Measurements from ENCODE around the gene TRAPPC6A. TPM values are rescaled to one million over a fixed set of nuclear protein-coding genes. Genes with fewer than 3 reads are reported as not detected.

Gene TRAPPC6A
- 13.7 TPM for total RNA-seq
- long read RNA-seq, partial matches to known transcripts: 0 of 6 reads
- long read RNA-seq, other reads (novel, unspliced or antisense): 1 of 6 reads

- intact Hi-C loops (cut with micrococcal nuclease): no loop called here
- ATAC-seq (no peak), DNase-seq (no peak)
Observed at GRCh38 chr19:45177817-45178261, at the start of gene TRAPPC6A. TRAPPC6A (minus strand) TSS chr19:45178237; CDS start chr19:45178218, 19 bp downstream.

DNA sequence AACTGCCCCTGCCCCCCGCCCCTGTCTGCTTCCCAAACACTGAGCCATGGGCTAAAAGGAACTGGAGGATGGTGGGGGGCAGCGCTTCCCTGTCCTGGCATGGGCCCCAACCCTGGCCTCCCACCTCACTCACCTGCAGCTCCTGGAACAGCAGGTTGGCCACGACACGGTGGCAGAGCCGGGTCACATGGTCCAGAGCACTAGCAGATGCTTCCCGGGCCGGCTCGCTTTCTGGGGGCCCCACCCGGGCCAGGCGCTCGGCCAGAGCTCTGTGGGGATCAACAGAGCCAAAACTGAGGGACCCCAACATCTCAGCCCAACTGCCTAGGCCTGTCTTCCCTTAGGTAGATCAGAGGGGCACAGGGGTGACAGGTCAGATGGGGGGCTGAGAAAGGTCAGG is 46.6 kb upstream of the TRAPPC6A start:
- intact Hi-C loops (cut with micrococcal nuclease): no loop called here
- no peak for ATAC-seq
- no peak for DNase-seq

DNA sequence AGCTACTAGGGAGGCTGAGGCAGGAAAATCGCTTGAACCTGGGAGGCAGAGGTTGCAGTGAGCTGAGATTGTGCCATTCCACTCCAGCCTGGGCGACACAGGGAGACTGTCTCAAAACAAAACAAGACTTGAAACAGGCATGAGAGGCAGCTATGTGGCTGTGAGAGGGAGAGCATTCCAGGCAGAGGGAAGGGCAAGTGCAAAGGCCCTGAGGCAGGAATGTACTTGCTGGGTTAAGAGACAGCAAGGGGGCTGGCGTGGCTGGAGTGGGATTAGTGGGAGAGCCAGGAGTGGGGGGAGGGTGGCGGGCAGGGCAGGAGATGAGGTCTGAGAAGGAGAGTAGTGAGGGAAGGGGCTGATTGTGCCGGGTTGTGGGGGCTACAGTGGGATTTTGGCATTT is 45.8 kb upstream of the TRAPPC6A start:
- intact Hi-C loops (cut with micrococcal nuclease): no loop called here
- DNase-seq: no peak
- ATAC-seq: no peak

GRCh38 chr19:45222724-45223123 is 44.7 kb upstream of the TRAPPC6A start:
- intact Hi-C loops (cut with micrococcal nuclease): no loop called here
- no peak for ATAC-seq
- no peak for DNase-seq

DNA sequence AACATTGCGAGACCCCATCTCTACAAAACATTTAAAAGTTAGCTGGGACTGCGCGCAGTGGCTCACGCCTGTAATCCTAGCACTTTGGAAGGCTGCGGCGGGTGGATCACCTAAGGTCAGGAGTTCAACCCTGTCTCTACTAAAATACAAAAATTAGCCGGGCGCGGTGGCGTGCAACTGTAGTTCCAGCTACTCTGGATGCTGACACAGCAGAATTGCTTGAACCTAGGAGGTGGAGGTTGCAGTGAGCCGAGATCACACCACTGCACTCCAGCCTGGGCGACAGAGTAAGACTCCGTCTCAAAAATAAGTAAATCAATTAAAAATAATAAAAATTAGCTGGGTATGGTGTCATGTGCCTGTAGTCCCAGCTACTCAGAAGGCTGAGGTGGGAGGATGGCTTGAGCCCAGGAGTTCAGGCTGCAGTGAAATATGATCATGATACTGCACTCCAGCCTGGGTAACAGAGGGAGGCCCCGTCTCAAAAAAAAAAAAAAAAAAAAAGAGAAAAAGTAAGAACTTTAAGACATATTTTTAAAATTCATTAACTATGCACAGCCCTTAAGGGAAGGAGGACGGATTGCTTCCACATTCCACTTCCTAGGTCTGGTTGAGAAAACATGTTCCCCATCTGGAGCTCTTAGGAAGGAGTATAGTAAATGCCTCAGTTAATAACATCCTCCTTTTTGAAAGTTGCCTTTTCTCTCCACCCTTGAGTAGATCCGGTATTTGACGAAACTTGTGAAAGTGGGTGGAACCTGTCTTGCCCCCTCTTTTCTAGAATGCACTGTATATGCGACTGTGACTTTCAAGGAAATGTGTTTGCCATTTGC is 41.1 kb upstream of the TRAPPC6A start:
- DNase-seq (no peak), ATAC-seq (no peak)
- intact Hi-C loops (cut with micrococcal nuclease): no loop called here

DNA sequence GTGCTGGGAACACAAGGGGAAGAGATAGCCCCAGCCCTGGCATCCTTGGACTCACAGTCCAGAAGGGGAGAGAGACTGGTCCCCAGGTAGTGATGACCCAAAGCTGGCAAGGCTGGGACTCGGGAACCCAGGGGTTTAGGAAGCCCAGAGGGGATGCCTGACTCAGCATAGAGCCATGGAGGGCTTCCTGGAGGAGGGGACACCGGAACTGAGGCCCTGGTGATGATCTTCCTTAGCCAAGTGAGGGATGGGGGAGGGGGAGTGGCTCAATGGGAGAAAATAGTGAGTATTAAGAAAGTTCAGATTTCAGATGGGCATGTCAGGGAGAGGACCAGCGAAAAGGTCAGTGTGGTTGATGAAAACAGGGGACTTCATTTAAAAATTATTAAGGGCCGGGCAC is 40.4 kb upstream of the TRAPPC6A start:
- ATAC-seq: no peak
- no peak for DNase-seq
- intact Hi-C loops (cut with micrococcal nuclease): no loop called here

- DNase-seq (no peak), ATAC-seq (no peak)
- intact Hi-C loops (cut with micrococcal nuclease): no loop called here
Observed at GRCh38 chr19:45217957-45218334, 39.9 kb upstream of the TRAPPC6A start.

DNA sequence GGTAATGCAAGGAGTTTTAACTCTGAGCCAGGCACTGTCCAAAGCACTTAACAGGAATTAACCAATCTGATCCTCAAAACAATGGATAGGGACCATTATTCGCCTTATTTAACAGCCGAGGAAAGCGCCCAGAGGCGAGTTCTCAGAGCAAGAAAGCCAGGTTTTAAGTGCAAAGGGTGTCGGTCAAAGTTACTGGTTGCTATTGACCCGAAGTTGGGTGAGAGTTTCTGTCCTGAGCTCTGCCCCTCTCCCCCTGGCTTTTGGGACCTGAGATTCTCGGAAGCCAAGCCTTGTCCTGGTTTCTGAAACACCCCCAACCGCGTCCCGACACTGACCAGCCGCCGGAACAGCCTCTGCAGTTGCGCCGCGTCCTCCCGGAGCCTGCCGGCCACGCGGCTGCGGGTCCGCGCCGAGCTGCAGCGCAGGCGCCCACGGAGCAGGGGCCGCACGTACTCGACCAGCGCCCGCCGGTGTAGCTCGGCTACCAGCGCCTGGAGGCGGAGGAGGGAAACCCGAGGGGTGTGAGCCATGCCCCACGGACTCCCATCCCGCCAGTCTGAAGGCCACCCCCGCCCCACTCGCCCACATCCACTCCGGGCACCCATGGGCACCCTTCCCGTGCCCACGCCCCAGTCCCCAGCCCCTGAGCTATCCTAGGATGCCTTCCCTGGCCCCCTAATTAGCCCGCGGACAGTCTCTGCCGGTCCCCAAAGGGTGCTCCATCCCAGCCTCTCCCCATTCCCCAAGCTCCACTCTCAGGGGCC is 39.3 kb upstream of the TRAPPC6A start:
- no peak for ATAC-seq
- no peak for DNase-seq
- intact Hi-C loops (cut with micrococcal nuclease): no loop called here

GRCh38 chr19:45216667-45217066 is 38.6 kb upstream of the TRAPPC6A start:
- ATAC-seq: no peak
- intact Hi-C loops (cut with micrococcal nuclease): no loop called here
- no peak for DNase-seq

- intact Hi-C loops (cut with micrococcal nuclease): no loop called here
- DNase-seq (peak; percentile 37), ATAC-seq (no peak)
Observed at GRCh38 chr19:45215391-45216191, 37.6 kb upstream of the TRAPPC6A start.

GRCh38 chr19:45213031-45213430 is 35.0 kb upstream of the TRAPPC6A start:
- ATAC-seq (no peak), DNase-seq (no peak)
- intact Hi-C loops (cut with micrococcal nuclease): no loop called here

DNA sequence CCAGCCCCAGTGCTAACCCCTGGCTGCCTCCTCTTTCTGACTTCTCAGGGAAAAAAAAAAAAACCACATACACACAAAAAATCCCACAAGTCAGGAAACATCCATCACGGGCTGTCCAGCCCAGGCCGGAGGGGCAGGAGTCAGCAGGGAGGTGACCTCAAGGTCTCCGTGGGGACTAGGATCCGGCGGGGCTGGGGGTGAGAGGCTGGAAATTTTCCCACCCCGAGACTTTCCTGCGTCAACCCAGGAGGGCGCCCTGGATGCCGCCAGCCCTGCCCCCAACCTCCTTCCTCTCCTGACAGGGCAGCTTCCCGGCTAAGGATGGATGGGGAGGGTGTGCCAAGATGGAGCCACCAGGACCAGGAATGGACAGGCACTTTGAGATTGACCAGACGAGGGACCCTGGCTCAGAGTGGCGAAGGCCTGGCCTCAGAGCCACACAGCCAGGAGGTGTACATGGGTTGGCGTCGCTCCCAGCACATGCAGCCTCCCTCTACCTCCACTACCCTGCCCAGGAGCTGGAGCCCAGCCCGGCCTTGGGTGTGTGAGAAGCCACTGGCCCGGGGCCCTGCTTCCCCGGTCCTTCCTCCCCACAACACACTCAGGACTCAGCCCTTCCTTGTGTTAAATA is 33.8 kb upstream of the TRAPPC6A start:
- peak; percentile 91 for ATAC-seq
- intact Hi-C loops (cut with micrococcal nuclease): no loop called here
- peak; percentile 75 for DNase-seq

DNA sequence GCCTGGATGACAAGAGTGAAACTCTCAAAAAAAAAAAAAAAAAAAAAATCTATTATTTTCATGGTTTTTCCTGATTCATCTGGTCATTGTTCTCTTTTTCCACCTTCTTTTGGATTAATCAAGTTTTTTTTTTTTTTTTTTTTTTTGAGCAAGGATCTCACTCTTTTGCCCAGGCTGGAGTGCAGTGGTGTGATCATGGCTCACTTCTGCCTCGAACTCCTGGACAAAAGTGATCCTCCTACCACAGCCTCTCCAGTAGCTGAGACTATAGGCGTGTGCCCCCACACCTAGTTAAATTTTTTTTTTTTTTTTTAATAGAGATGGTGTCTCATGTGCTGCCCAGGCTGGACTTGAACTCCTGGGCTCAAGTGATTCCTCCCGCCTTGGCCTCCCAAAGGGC is 28.3 kb upstream of the TRAPPC6A start:
- ATAC-seq (no peak), DNase-seq (no peak)
- intact Hi-C loops (cut with micrococcal nuclease): no loop called here

DNA sequence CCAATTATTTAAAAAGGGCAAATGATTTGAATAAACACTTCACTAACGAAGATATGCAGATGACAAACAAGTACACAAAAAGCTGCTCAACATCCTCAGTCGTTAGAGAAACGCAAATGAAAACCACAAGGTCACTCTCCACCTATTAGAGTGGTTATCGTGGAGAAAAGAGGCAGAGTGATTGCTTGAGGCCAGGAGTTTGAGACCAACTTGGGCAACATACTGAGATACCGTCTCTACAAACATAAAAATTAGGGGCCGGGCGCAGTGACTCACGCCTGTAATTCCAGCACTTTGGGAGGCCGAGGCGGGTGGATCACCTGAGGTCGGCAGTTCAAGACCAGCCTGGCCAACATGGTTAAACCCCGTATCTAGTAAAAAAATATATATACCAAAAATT is 27.8 kb upstream of the TRAPPC6A start:
- DNase-seq (no peak), ATAC-seq (no peak)
- intact Hi-C loops (cut with micrococcal nuclease): no loop called here

GRCh38 chr19:45202637-45203036 is 24.6 kb upstream of the TRAPPC6A start:
- intact Hi-C loops (cut with micrococcal nuclease): no loop called here
- ATAC-seq (no peak), DNase-seq (no peak)

DNA sequence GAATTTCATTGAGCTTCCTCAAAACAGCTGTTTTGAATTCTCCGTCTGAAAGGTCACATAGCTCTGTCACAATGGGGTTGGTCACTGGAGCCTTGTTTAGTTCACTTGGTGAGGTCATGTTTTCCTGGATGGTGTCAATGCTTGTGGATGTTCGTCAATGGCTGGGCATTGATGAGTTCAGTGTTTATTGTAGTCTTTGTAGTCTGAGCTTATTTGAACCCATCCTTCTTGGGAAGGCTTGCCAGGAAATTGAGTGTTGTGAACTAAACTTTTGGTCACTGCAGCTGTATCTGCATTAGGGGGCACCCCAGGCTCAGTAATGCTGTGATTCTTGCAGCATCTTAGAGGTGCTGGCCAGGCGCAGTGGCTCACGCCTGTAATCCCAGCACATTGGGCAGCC is 22.5 kb upstream of the TRAPPC6A start:
- intact Hi-C loops (cut with micrococcal nuclease): no loop called here
- DNase-seq: no peak
- peak; percentile 67 for ATAC-seq

DNA sequence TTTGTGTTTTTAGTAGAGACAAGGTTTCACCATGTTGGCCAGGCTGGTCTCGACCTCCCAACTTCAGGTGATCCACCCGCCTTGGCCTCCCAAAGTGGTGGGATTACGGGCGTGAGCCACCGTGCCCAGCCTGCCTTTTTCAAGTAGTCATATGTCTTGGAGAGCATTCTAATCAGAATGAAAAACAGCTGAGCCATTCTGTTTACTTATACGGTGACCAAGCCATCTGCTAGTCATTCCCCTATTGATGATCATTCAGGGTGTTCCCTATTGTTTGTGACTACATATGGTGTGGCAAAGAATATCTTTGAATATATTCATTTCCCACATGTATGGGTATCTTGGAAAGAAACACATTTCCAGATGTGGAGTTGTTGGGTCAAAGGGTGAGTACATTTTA is 17.7 kb upstream of the TRAPPC6A start:
- ATAC-seq (no peak), DNase-seq (no peak)
- intact Hi-C loops (cut with micrococcal nuclease): no loop called here

GRCh38 chr19:45191375-45191774 is 13.3 kb upstream of the TRAPPC6A start:
- no peak for ATAC-seq
- DNase-seq: no peak
- intact Hi-C loops (cut with micrococcal nuclease): no loop called here

DNA sequence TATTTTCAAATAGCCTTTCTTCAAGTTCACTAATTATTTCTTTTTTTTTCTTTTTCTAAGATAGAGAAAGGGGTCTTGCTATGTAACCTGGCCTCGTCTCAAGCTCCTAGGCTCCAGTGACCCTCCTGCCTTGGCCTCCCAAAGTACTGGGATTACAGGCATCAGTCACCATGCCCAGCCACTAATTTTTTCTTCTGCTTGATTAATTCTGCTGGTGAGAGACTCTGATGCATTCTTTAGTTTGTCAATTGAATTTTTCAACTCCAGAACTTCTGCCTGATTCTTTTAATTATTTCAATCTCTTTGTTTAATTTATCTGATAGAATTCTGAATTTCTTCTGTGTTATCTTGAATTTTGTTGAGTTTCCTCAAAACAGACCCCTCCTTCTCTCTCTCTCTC is 11.9 kb upstream of the TRAPPC6A start:
- DNase-seq (no peak), ATAC-seq (no peak)
- intact Hi-C loops (cut with micrococcal nuclease): no loop called here
